GM18502 (cell line): ENCODE results near the gene XIAP.

Source experiments
- ATAC-seq: cut with Tn5 transposase; IDR thresholded peaks from one replicate; pipeline ENCODE4 v1.9.1; 2021; ENCODE audit warnings: mild to moderate bottlenecking; ENCODE audit not compliant: unreplicated experiment, poor library complexity

Gene XIAP

GRCh38 chrX:123949846-123950245 lies 90.0 kb downstream of the XIAP start:
- no peak for ATAC-seq

- no peak for ATAC-seq
Measured at GRCh38 chrX:123959281-123960063, 99.6 kb downstream of the XIAP start.

- no peak for ATAC-seq
Measured at GRCh38 chrX:123960956-123961267, 101.1 kb downstream of the XIAP start.

GRCh38 chrX:123961268-123962005 lies 101.6 kb downstream of the XIAP start, which contains the start of gene STAG2:
Gene STAG2 (plus strand): TSS chrX:123961706. CDS start chrX:124022628, 60,922 bp downstream.
- no peak for ATAC-seq

- no peak for ATAC-seq
Measured at GRCh38 chrX:123962006-123962467, 102.2 kb downstream of the XIAP start.

- peak; percentile 69 for ATAC-seq
Measured at GRCh38 chrX:123962794-123963373, 103.0 kb downstream of the XIAP start.
